K562 (cell line): Measurements from ENCODE around the gene TMEM107. TPM values are rescaled to one million over a fixed set of nuclear protein-coding genes. Genes with fewer than 3 reads are reported as not detected.
A peak's percentile ranks its signal among the peaks of the same experiment; 100 is the strongest.

Source experiments
- E2F8 ChIP-seq: fragments of 450-650 bp; IDR thresholded peaks from 2 replicates; pipeline ENCODE4 v1.7.1; 2018; ENCODE audit warnings: mild to moderate bottlenecking, low read depth; ENCODE audit not compliant: partially characterized antibody
- HIVEP1 ChIP-seq: fragments of 250-450 bp; sonication (Bioruptor Pico); IDR thresholded peaks from 2 replicates; pipeline ENCODE4 v1.4.0; 2020; ENCODE audit warnings: mild to moderate bottlenecking
- KLF10 ChIP-seq: fragments of 250-450 bp; sonication (Bioruptor Pico); IDR thresholded peaks from 2 replicates; pipeline ENCODE4 v1.6.1; 2021; ENCODE audit warnings: matching md5 sums
- NFYB ChIP-seq: IDR thresholded peaks from 2 replicates; pipeline ENCODE4 v1.6.1; 2011; ENCODE audit warnings: mild to moderate bottlenecking, moderate library complexity; ENCODE audit not compliant: insufficient read length; ENCODE audit errors: extremely low read depth
- PPARD ChIP-seq: fragments of 250-450 bp; sonication (Bioruptor Pico); IDR thresholded peaks from 2 replicates; pipeline ENCODE4 v1.8.0; 2022; ENCODE audit warnings: inconsistent platforms, mild to moderate bottlenecking, moderate library complexity
- SRSF9 ChIP-seq: fragments of 200-400 bp; formaldehyde crosslinking; IDR thresholded peaks from 2 replicates; pipeline ENCODE4 v1.6.1; 2017; ENCODE audit warnings: low read depth, low read length, borderline replicate concordance
- ZNF699 ChIP-seq: fragments of 250-450 bp; sonication (Bioruptor Pico); IDR thresholded peaks from 2 replicates; pipeline ENCODE4 v1.8.0; 2021; ENCODE audit warnings: mild to moderate bottlenecking, moderate library complexity; ENCODE audit not compliant: insufficient replicate concordance
- polyA plus RNA-seq, 8 experiments: library from polyadenylated mRNA; depleted of rRNA in 4 of 8; stranded (reverse) in 5 of 8; unstranded in 3 of 8; fragments of >200 nt; fragmentation: Nextera tagmentation in 2 of 8; fragmentation: Illumina TruSeq in 1 of 8; extraction: Ambion mirVana in 2 of 8; extraction: Trizol in 1 of 8; gene quantifications; 2 replicates each; pipeline versions ENCODE4 v1.2.1 to v1.2.3, GENCODE V29; 2011 to 2014; ENCODE audit warnings: inconsistent platforms in 1 of 8, missing spikeins in 1 of 8
- total RNA-seq, 7 experiments: library from RNA; depleted of rRNA in 6 of 7; stranded (reverse); fragments of >200 nt in 6 of 7; fragmentation: Illumina TruSeq in 2 of 7; extraction: Trizol in 2 of 7; gene quantifications; 2 replicates each; pipeline versions ENCODE4 v1.2.1 to v1.2.3, GENCODE V29; 2011 to 2021; ENCODE audit warnings: low replicate concordance in 1 of 7
- TF ChIP-seq, protein P1 (sequence below): fragments of 450-650 bp; IDR thresholded peaks from 2 replicates; pipeline ENCODE4 v1.6.1; 2016; ENCODE audit warnings: mild to moderate bottlenecking, moderate library complexity
- TF ChIP-seq, protein P2 (sequence below): fragments of 200-800 bp; sonication (Bioruptor generic); IDR thresholded peaks from 2 replicates; pipeline ENCODE4 v1.6.1; 2017; ENCODE audit warnings: missing genetic modification characterization, missing compliant biosample characterization
- TF ChIP-seq, protein P3 (sequence below): sonication (generic); formaldehyde crosslinking; IDR thresholded peaks from 2 replicates; pipeline ENCODE4 v1.8.0; 2023; ENCODE audit warnings: mild to moderate bottlenecking, missing genetic modification reagents

Gene TMEM107
- total and polyA plus RNA-seq, 9 of the 15 experiments (the other 6 are each of a cell fraction or from before 2014, with no cell fraction given): 7.1 to 26.2 (median 16.9) TPM

DNA sequence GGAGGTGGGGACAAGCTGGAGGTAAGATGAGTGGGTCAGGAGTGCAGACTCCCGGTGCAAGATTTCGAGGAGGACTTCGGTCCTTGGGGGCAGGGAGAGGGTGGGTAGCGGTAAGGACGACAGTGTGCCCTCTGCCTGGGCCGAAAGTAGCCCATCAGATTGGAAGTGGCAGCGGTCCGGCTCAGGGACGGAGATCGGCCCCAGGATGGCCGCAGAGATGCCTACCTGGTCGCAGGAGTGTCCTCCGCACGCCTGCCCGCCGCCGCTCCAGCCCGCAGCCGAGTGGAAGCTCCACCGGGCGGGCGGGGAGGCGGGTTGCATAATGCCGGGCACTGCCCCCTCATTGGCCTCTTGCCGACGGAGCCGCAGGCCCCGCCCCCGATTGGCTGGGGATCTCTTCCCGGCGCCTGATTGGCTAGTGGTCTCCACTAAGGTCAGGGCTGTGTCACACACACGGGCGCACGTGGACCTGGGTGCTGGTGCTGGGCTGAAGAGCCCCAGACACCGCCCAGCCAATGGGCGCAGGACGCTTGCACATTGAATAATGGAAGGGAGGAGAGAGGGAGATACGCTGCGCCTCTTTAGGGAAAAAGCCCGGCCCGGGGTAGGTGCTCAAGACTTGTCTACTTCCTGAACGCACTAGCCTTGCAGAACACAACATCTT is 23.9 kb downstream of the TMEM107 start, which contains the start of gene PER1 (continued):
- TF ChIP-seq, protein P1, sequence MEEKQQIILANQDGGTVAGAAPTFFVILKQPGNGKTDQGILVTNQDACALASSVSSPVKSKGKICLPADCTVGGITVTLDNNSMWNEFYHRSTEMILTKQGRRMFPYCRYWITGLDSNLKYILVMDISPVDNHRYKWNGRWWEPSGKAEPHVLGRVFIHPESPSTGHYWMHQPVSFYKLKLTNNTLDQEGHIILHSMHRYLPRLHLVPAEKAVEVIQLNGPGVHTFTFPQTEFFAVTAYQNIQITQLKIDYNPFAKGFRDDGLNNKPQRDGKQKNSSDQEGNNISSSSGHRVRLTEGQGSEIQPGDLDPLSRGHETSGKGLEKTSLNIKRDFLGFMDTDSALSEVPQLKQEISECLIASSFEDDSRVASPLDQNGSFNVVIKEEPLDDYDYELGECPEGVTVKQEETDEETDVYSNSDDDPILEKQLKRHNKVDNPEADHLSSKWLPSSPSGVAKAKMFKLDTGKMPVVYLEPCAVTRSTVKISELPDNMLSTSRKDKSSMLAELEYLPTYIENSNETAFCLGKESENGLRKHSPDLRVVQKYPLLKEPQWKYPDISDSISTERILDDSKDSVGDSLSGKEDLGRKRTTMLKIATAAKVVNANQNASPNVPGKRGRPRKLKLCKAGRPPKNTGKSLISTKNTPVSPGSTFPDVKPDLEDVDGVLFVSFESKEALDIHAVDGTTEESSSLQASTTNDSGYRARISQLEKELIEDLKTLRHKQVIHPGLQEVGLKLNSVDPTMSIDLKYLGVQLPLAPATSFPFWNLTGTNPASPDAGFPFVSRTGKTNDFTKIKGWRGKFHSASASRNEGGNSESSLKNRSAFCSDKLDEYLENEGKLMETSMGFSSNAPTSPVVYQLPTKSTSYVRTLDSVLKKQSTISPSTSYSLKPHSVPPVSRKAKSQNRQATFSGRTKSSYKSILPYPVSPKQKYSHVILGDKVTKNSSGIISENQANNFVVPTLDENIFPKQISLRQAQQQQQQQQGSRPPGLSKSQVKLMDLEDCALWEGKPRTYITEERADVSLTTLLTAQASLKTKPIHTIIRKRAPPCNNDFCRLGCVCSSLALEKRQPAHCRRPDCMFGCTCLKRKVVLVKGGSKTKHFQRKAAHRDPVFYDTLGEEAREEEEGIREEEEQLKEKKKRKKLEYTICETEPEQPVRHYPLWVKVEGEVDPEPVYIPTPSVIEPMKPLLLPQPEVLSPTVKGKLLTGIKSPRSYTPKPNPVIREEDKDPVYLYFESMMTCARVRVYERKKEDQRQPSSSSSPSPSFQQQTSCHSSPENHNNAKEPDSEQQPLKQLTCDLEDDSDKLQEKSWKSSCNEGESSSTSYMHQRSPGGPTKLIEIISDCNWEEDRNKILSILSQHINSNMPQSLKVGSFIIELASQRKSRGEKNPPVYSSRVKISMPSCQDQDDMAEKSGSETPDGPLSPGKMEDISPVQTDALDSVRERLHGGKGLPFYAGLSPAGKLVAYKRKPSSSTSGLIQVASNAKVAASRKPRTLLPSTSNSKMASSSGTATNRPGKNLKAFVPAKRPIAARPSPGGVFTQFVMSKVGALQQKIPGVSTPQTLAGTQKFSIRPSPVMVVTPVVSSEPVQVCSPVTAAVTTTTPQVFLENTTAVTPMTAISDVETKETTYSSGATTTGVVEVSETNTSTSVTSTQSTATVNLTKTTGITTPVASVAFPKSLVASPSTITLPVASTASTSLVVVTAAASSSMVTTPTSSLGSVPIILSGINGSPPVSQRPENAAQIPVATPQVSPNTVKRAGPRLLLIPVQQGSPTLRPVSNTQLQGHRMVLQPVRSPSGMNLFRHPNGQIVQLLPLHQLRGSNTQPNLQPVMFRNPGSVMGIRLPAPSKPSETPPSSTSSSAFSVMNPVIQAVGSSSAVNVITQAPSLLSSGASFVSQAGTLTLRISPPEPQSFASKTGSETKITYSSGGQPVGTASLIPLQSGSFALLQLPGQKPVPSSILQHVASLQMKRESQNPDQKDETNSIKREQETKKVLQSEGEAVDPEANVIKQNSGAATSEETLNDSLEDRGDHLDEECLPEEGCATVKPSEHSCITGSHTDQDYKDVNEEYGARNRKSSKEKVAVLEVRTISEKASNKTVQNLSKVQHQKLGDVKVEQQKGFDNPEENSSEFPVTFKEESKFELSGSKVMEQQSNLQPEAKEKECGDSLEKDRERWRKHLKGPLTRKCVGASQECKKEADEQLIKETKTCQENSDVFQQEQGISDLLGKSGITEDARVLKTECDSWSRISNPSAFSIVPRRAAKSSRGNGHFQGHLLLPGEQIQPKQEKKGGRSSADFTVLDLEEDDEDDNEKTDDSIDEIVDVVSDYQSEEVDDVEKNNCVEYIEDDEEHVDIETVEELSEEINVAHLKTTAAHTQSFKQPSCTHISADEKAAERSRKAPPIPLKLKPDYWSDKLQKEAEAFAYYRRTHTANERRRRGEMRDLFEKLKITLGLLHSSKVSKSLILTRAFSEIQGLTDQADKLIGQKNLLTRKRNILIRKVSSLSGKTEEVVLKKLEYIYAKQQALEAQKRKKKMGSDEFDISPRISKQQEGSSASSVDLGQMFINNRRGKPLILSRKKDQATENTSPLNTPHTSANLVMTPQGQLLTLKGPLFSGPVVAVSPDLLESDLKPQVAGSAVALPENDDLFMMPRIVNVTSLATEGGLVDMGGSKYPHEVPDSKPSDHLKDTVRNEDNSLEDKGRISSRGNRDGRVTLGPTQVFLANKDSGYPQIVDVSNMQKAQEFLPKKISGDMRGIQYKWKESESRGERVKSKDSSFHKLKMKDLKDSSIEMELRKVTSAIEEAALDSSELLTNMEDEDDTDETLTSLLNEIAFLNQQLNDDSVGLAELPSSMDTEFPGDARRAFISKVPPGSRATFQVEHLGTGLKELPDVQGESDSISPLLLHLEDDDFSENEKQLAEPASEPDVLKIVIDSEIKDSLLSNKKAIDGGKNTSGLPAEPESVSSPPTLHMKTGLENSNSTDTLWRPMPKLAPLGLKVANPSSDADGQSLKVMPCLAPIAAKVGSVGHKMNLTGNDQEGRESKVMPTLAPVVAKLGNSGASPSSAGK: peak; percentile 87
- TF ChIP-seq NFYB: peak; percentile 83
- TF ChIP-seq KLF10: no peak
- TF ChIP-seq E2F8: no peak
- TF ChIP-seq ZNF699: no peak
- TF ChIP-seq PPARD (CRISPR knock-in tag): no peak
- no peak for TF ChIP-seq HIVEP1 (CRISPR knock-in tag)
- TF ChIP-seq, protein P2, sequence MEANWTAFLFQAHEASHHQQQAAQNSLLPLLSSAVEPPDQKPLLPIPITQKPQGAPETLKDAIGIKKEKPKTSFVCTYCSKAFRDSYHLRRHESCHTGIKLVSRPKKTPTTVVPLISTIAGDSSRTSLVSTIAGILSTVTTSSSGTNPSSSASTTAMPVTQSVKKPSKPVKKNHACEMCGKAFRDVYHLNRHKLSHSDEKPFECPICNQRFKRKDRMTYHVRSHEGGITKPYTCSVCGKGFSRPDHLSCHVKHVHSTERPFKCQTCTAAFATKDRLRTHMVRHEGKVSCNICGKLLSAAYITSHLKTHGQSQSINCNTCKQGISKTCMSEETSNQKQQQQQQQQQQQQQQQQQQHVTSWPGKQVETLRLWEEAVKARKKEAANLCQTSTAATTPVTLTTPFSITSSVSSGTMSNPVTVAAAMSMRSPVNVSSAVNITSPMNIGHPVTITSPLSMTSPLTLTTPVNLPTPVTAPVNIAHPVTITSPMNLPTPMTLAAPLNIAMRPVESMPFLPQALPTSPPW (CRISPR knock-in tag): peak; percentile 77
- TF ChIP-seq, protein P3, sequence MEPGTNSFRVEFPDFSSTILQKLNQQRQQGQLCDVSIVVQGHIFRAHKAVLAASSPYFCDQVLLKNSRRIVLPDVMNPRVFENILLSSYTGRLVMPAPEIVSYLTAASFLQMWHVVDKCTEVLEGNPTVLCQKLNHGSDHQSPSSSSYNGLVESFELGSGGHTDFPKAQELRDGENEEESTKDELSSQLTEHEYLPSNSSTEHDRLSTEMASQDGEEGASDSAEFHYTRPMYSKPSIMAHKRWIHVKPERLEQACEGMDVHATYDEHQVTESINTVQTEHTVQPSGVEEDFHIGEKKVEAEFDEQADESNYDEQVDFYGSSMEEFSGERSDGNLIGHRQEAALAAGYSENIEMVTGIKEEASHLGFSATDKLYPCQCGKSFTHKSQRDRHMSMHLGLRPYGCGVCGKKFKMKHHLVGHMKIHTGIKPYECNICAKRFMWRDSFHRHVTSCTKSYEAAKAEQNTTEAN (CRISPR knock-in tag): no peak
- no peak for TF ChIP-seq SRSF9
